GM12892 (cell line): ENCODE data around the gene TMEM87B.

Experiments used
- POLR2A ChIP-seq: IDR thresholded peaks from 2 replicates; pipeline ENCODE4 v1.6.1; 2011; ENCODE audit warnings: low read depth, low read length, control low read depth
- POLR2AphosphoS5 ChIP-seq: IDR thresholded peaks from 2 replicates; pipeline ENCODE4 v1.6.1; 2011; ENCODE audit warnings: low read depth, low read length, control low read depth

DNA sequence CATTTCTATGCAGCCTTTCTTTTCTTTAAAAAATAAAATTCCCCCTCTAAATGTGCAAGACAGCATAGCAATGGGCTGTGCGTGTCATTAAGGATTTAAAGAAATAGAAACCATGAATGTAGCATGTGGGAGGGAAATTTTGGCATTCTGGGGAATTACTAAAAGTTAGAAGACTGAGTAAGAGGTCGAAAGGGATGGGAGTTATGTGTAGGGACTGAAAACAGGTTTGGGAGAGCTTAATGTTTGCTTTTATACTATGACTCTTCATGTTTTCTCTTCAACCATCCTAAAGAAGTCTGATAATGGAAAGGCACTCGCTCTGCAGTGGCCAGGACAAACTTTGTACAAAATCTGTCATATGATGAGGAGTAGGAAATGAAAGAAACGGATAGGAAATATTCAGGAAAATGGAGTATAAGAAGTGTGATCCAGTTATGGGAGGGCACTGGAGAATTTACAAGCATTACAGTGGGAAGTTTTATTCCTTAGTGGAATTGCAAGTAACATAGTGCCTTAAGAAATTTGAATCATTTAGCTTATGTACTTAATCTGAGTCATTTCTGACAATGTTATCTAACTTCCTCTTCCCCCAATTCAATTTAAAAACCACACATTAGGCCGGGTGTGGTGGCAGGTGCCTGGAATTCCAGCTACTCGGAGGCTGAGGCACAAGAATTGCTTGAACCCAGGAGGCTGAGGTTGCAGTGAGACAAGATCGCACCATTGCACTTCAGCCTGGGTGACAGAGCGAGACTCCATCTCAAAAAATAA, 20.6 kb downstream of the TMEM87B start:
- no peak for TF ChIP-seq POLR2A
- TF ChIP-seq POLR2AphosphoS5: no peak
